PC-3 (cell line): ENCODE measurements around the gene PKIG.

Source experiments
- EZH2 ChIP-seq: fragments of 300-600 bp; sonication (generic); IDR thresholded peaks from one replicate; pipeline ENCODE4 v1.6.1; 2017; ENCODE audit warnings: antibody characterized with exemption, mild to moderate bottlenecking, low read length; ENCODE audit not compliant: unreplicated experiment
- EZH2phosphoT487 ChIP-seq: fragments of 300-600 bp; sonication (generic); IDR thresholded peaks from 2 replicates; pipeline ENCODE4 v1.6.1; 2018; ENCODE audit warnings: mild to moderate bottlenecking, antibody characterized with exemption, low read length, borderline replicate concordance
- TF ChIP-seq, protein P1 (sequence below): fragments of 300-600 bp; sonication (generic); conservative IDR thresholded peaks from 2 replicates; pipeline ENCODE4 v1.5.1; 2017; ENCODE audit warnings: antibody characterized with exemption, low read depth, mild to moderate bottlenecking, low read length

DNA sequence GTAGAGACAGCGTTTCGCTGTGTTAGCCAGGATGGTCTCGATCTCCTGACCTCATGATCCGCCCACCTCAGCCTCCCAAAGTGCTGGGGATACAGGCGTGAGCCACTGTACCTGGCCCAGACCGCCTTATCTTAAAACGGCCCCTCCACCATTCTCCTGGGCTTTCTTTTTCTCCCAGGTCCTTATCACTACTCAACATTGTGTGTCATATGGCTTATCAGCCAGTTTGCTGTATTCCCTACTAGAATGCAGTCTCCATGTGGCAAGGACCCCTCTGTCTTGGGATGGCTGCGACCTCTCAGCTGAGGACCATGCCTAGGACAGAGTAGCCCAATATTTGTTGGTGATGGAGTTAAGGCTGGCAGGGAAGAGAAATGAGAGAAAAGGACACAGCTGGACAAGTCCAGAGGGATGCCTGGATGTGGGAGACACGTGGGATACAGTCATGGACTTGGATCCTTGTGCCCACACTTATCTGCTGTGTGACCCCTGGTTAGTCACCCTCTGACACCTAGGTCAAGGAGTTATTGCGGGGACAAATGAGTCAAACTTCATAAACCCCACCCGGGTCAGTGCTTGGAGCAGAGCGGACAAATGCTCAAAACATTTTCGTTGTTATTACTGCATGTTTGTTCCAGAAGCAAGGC lies 45.1 kb downstream of the PKIG start:
- TF ChIP-seq, protein P1, sequence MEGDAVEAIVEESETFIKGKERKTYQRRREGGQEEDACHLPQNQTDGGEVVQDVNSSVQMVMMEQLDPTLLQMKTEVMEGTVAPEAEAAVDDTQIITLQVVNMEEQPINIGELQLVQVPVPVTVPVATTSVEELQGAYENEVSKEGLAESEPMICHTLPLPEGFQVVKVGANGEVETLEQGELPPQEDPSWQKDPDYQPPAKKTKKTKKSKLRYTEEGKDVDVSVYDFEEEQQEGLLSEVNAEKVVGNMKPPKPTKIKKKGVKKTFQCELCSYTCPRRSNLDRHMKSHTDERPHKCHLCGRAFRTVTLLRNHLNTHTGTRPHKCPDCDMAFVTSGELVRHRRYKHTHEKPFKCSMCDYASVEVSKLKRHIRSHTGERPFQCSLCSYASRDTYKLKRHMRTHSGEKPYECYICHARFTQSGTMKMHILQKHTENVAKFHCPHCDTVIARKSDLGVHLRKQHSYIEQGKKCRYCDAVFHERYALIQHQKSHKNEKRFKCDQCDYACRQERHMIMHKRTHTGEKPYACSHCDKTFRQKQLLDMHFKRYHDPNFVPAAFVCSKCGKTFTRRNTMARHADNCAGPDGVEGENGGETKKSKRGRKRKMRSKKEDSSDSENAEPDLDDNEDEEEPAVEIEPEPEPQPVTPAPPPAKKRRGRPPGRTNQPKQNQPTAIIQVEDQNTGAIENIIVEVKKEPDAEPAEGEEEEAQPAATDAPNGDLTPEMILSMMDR = no peak
- no peak for TF ChIP-seq EZH2
- no peak for TF ChIP-seq EZH2phosphoT487
